Epidermal melanocyte (primary cell): ENCODE data around the gene DRGX.

Source experiments
- DNase-seq: peaks from one replicate; pipeline ENCODE4 v3.0.0; 2011; ENCODE audit warnings: low spot score; ENCODE audit not compliant: insufficient read length

DRGX gene

GRCh38 chr10:49321021-49321420 is 74.9 kb downstream of the DRGX start:
- DNase-seq = no peak

GRCh38 chr10:49320191-49320590 is 75.7 kb downstream of the DRGX start:
- no peak for DNase-seq

- no peak for DNase-seq
These were observed 76.7 kb downstream of the DRGX start for GRCh38 chr10:49319206-49319605.

GRCh38 chr10:49318755-49319154 is 77.1 kb downstream of the DRGX start:
- no peak for DNase-seq

- no peak for DNase-seq
These were observed 77.9 kb downstream of the DRGX start for GRCh38 chr10:49318028-49318427.

GRCh38 chr10:49314806-49315205 is 81.1 kb downstream of the DRGX start:
- no peak for DNase-seq
